Retinal pigment epithelial cell (primary cell): ENCODE data around the gene MVD.

Source experiments
- DNase-seq: peaks from one replicate; pipeline ENCODE4 v3.0.0-alpha.2; 2010; ENCODE audit warnings: low read depth
- H3K4me3 ChIP-seq: 2 replicates; pipeline ENCODE4 v1.5.1; 2011; ENCODE audit warnings: mild to moderate bottlenecking, low read length, control low read depth, moderate library complexity
- TF ChIP-seq, protein P1 (sequence below): conservative IDR thresholded peaks from 2 replicates; pipeline ENCODE4 v1.5.1; 2011; ENCODE audit warnings: low read depth, low read length, control low read depth, inconsistent platforms

Gene MVD

DNA sequence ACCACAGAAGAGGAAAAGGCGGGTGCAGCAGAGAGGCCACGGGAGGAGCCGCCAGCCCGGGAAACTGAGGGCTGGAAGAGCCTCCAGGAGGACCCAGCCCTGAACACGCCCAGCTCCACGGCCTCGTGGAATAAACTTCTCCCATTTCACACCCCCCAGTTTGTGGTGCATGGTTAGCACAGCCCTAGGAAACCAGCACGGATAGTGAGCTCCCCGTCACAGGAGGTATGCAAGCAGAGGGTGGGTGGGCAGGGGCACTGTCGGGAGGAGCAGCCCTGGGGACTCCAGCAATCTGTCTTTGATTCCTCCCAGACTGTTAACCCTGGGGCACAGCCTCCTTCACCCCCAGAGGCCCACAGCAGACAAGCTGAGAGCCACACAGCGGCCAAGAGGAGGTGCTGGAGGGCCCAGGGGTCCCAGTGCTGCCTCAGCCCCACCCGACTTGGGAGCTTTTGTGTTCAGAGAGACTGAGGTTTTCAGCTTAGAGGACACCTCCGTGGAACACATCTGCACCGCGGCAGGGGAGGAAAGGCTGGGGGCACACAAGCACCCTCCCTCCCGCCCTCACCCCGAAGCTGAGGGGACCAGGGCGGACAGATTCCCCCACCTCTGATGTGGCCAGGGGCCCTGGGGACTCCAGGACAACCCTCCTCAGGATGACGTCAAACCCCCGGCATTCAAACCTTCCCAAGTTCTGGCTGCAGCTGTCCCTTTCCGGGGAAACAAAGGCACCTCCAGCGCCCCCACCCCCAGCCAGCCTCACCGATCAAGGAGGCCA lies 26.2 kb downstream of the MVD start:
- no peak for DNase-seq
- TF ChIP-seq, protein P1, sequence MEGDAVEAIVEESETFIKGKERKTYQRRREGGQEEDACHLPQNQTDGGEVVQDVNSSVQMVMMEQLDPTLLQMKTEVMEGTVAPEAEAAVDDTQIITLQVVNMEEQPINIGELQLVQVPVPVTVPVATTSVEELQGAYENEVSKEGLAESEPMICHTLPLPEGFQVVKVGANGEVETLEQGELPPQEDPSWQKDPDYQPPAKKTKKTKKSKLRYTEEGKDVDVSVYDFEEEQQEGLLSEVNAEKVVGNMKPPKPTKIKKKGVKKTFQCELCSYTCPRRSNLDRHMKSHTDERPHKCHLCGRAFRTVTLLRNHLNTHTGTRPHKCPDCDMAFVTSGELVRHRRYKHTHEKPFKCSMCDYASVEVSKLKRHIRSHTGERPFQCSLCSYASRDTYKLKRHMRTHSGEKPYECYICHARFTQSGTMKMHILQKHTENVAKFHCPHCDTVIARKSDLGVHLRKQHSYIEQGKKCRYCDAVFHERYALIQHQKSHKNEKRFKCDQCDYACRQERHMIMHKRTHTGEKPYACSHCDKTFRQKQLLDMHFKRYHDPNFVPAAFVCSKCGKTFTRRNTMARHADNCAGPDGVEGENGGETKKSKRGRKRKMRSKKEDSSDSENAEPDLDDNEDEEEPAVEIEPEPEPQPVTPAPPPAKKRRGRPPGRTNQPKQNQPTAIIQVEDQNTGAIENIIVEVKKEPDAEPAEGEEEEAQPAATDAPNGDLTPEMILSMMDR = no peak
- no peak overlapping the region for H3K4me3 ChIP-seq

- TF ChIP-seq, protein P1 = no peak
- H3K4me3 ChIP-seq = no peak overlapping the region
- no peak for DNase-seq
Measured at GRCh38 chr16:88635671-88636319, 27.1 kb downstream of the MVD start.

GRCh38 chr16:88634994-88635670 lies 27.8 kb downstream of the MVD start:
- H3K4me3 ChIP-seq = peak overlapping the region; percentile 35

DNA sequence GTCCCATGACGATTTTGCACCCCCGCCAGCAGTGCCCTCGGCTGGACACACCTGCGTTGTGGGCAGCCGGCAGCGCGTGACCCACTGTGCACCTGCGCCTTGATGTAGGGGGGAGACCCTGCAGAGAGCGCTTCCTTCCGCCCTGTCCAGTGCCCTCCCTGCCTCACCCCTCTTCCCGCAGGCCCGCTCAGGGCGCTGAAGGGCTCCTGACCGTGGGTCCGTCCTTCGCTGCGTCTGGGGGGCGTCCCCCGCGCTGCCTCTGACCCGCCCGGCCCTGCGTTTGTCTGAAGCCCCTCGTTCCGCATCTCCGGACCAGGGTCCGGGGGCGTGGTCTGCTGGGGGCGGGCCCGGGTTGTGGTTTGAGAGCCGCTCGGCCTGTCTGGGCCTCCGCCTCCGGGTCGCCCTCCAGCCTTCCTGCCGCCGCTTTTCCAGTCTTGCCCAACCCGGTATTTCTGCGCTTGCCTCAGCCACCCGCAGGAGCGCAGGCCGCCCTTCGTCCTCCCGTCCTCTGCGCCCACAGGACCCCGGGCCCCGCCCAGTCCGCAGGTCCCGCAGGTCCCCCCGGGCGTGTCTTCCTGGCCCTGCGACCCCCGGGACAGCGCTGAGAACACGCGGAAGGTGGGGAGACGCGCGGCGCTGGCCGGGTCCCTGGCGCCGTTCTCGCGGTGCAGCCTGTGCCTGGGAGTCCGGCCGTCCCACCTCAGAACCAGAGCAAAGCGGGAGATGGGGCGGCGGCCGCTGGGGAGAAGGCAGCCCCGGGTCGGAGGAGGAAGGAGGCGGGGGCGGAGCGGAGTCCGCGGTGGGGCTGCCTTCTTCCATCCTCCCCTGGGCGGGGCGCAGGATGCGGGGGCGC lies 28.5 kb downstream of the MVD start:
- no peak for DNase-seq
- TF ChIP-seq, protein P1 = no peak
- peak overlapping the region; percentile 35 for H3K4me3 ChIP-seq

More at GRCh38 chr16:88634994-88635670, 27.8 kb downstream of the MVD start:
- no peak for DNase-seq
- TF ChIP-seq, protein P1 = no peak

- DNase-seq = no peak
- TF ChIP-seq, protein P1 = peak; percentile 46
- H3K4me3 ChIP-seq = no peak overlapping the region
Measured at GRCh38 chr16:88633684-88634140, 29.2 kb downstream of the MVD start.

DNA sequence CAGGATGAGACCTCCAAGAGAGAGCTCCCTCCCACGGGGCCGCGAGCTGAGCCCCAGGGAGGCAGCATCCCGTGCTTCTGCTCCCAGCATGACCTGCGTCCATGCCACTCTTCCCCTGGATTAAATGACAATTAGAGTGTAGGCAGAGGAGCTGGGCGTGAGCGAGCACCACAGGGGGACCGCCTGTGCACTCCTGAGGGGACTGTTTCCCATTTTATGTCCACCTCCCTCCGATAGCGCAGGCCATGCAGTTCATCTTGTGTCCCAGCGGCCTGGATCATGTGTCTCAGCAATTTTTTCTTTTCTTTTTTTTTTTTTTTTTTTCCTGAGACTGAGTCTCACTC lies 30.3 kb downstream of the MVD start:
- H3K4me3 ChIP-seq = no peak overlapping the region
- DNase-seq = no peak
- TF ChIP-seq, protein P1 = no peak
